ENCODE data around the gene UBAP1L.

The UBAP1L gene

GRCh38 chr15:65130941-65131340 is 15.9 kb upstream of the UBAP1L start:
- TF ChIP-seq CTCF (IDR thresholded peaks at IDR 0.05; ENCODE audit: unreplicated experiment in 3 of 3), result no peak
- Mint-ChIP-seq H3K4me3 (peak overlapping the region; percentile 60 to 80 (median 74)), H3K4me1 (peaks cover 18% of the 10 kb centered on the region), H3K36me3 (ENCODE audit: low read depth) (peaks cover 40% of the 10 kb centered on the region), H3K9me3 (peaks cover 3% of the 10 kb centered on the region), H3K27me3 (ENCODE audit: low read depth) (no peaks in the 10 kb centered on the region), H3K27ac (peak overlapping the region in 1 of 3 experiments; percentile 47)

GRCh38 chr15:65115542-65115941 is 542 bp upstream of the UBAP1L start:
- peaks cover 65% of the 10 kb centered on the region for H3K36me3 Mint-ChIP-seq (ENCODE audit: low read depth)
- H3K4me3 Mint-ChIP-seq, result peak overlapping the region in 1 of 3 experiments; percentile 59
- H3K4me1 Mint-ChIP-seq, result peaks cover 16% of the 10 kb centered on the region
- no peaks in the 10 kb centered on the region for H3K27me3 Mint-ChIP-seq (ENCODE audit: low read depth)
- H3K27ac Mint-ChIP-seq, result peak overlapping the region; percentile 32 to 79 (median 54)
- no peaks in the 10 kb centered on the region for H3K9me3 Mint-ChIP-seq
- TF ChIP-seq CTCF (IDR thresholded peaks at IDR 0.05; ENCODE audit: unreplicated experiment in 3 of 3), result no peak

GRCh38 chr15:65110676-65111292 is 4.2 kb downstream of the UBAP1L start:
- no peak for TF ChIP-seq CTCF (IDR thresholded peaks at IDR 0.05; ENCODE audit: unreplicated experiment in 3 of 3)
- no peak overlapping the region for H3K27ac Mint-ChIP-seq
- H3K9me3 Mint-ChIP-seq, result no peaks in the 10 kb centered on the region
- peaks cover 13% of the 10 kb centered on the region for H3K4me1 Mint-ChIP-seq
- H3K27me3 Mint-ChIP-seq (ENCODE audit: low read depth), result no peaks in the 10 kb centered on the region
- no peak overlapping the region for H3K4me3 Mint-ChIP-seq
- peaks cover 53% of the 10 kb centered on the region for H3K36me3 Mint-ChIP-seq (ENCODE audit: low read depth)

GRCh38 chr15:65106011-65106590 is 8.9 kb downstream of the UBAP1L start:
- Mint-ChIP-seq H3K36me3 (ENCODE audit: low read depth) (peaks cover 42% of the 10 kb centered on the region), H3K27me3 (ENCODE audit: low read depth) (no peaks in the 10 kb centered on the region), H3K4me3 (no peak overlapping the region), H3K9me3 (no peaks in the 10 kb centered on the region), H3K4me1 (no peaks in the 10 kb centered on the region), H3K27ac (no peak overlapping the region)
- no peak for TF ChIP-seq CTCF (IDR thresholded peaks at IDR 0.05; ENCODE audit: unreplicated experiment in 3 of 3)

GRCh38 chr15:65105038-65105437 is 10.0 kb downstream of the UBAP1L start:
- H3K4me3 Mint-ChIP-seq, result no peak overlapping the region
- peaks cover 44% of the 10 kb centered on the region for H3K36me3 Mint-ChIP-seq (ENCODE audit: low read depth)
- H3K9me3 Mint-ChIP-seq, result no peaks in the 10 kb centered on the region
- H3K4me1 Mint-ChIP-seq, result no peaks in the 10 kb centered on the region
- no peak for TF ChIP-seq CTCF (IDR thresholded peaks at IDR 0.05; ENCODE audit: unreplicated experiment in 3 of 3)
- no peaks in the 10 kb centered on the region for H3K27me3 Mint-ChIP-seq (ENCODE audit: low read depth)
- H3K27ac Mint-ChIP-seq, result no peak overlapping the region

GRCh38 chr15:65102912-65103311 is 12.1 kb downstream of the UBAP1L start:
- H3K27me3 Mint-ChIP-seq (ENCODE audit: low read depth), result no peaks in the 10 kb centered on the region
- H3K27ac Mint-ChIP-seq, result no peak overlapping the region
- TF ChIP-seq CTCF (IDR thresholded peaks at IDR 0.05; ENCODE audit: unreplicated experiment in 3 of 3), result no peak
- H3K4me1 Mint-ChIP-seq, result no peaks in the 10 kb centered on the region
- H3K36me3 Mint-ChIP-seq (ENCODE audit: low read depth), result peaks cover 45% of the 10 kb centered on the region
- H3K9me3 Mint-ChIP-seq, result no peaks in the 10 kb centered on the region
- no peak overlapping the region for H3K4me3 Mint-ChIP-seq
